Caki2 (cell line): ENCODE results near the gene HOXC4. TPM values are rescaled to one million over a fixed set of nuclear protein-coding genes. Genes with fewer than 3 reads are reported as not detected.

Experiments
- DNase-seq: peaks from one replicate; pipeline ENCODE4 v3.0.0-alpha.2; 2015; ENCODE audit warnings: low read depth
- in situ Hi-C: cut with HindIII; loops from 2 replicates; pipeline ENCODE4 v1.10.0; 2016; ENCODE audit warnings: low sequenced_read_pairs, low pct_unique_long_range_greater_than_20kb, mixed read lengths
- total RNA-seq: library from RNA; depleted of rRNA; stranded (reverse); fragments of >200 nt; shearing (Covaris generic); gene quantifications from 2 replicates; pipeline ENCODE4 v1.2.3, GENCODE V29; 2014; ENCODE audit warnings: low replicate concordance; rRNA removed

The HOXC4 gene
- total RNA-seq, result 0.61 and 1.0 TPM in 2 replicates

DNA sequence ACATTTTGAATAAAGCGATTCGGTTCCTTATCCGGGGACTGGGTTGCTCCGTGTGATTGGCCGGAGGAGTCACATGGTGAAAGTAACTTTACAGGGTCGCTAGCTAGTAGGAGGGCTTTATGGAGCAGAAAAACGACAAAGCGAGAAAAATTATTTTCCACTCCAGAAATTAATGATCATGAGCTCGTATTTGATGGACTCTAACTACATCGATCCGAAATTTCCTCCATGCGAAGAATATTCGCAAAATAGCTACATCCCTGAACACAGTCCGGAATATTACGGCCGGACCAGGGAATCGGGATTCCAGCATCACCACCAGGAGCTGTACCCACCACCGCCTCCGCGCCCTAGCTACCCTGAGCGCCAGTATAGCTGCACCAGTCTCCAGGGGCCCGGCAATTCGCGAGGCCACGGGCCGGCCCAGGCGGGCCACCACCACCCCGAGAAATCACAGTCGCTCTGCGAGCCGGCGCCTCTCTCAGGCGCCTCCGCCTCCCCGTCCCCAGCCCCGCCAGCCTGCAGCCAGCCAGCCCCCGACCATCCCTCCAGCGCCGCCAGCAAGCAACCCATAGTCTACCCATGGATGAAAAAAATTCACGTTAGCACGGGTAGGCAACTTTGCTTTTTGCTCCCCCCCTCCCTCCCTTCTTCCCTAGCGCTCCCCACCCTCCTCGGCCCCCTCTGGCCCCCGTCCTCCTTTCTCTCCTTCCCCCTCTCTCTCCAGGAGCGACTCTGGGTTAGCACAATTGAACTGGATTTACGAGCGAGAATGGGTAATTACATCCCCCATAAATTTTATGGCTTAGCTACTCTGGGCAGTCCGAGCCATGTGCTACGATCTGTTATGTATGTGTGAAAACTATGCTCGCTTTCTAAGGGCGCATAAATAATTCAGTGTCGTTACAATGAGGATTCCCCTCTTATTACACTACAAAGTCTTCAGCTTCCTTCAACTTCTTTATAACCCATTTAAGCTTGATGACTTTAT lies at the start of gene HOXC4:
Gene HOXC4, plus strand, starts transcription at position 85 of the 991 bp plus-strand sequence. Its CDS starts 88 bp downstream, at position 173.
- no peak for DNase-seq
- in situ Hi-C loops, result no loop called here

DNA sequence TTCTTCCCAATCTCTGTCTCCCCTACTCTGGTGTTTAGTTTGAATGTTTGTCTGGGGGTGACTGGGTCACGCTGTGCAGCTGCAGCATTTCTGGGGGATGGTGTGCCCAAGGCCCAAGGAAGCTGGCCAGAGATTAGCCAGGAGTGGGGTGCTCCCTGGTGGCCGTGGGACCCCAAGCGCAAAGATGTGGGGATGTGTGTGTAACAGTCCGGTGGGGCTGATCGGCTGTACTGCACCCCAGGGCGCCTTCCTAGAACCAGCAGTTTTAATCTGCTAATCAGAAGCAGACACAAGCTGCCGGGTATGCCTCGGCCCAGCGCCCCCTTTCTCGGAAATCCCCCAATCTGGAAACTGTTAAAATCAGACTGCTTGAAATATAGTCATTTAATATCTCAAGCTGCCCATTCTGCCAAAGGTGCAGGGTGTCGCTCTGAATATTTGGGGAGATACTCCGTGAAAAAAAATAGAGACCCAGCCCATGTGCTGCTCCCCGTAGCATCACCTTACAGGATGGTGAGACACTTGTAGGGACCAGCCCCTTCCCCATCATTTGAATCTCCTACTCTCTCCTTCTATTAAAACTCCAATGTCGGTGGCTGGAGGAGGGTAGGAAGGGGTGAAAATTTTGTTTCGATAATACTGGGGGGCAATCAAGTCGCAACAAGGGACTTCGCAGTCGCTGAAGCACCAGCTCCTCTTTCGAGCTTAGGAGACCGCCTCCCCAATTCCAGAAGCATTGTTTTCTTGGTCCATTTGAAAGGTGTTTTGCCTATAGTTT lies 49.4 kb upstream of the HOXC4 start:
- in situ Hi-C loops, result loop anchor here (25.0 kb wide), 1 partner anchor 208 kb away; no protein-coding TSS in a partner anchor
- DNase-seq, result no peak

DNA sequence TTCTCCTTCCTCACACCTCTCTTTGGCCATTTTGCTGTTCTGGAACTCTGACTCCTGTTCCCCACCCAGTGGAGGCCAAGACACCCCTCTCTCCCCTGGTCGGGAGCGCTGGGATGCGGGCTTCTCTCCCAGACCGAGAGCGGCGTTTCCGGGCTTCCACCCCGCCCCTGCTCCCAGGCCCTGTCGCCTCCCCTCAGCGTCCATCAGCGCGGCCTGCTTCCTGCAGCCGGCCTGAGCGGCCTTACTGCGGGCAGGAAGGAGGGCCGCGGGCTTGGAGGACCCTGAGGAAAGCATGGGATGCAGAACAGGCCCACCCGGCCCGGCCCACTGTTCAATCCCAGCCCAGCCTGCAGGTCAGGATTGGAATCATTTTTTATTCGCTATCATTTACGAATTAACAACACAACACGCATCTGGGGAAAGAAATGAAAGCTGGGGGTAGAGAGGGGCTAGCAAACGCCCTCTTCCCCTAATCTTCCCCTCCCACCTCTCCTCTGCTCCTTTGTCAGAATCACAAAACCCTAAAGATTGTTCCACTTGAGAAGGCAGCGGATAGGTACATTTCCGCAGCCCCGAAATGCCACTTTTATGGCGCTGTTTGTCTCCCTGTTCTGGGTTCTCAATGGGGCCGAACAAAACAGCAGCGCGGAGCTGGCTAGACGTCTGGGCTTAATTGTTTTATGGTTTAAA lies 48.6 kb upstream of the HOXC4 start:
- in situ Hi-C loops, result loop anchor here (25.0 kb wide), 1 partner anchor 207 kb away; no protein-coding TSS in a partner anchor
- no peak for DNase-seq

DNA sequence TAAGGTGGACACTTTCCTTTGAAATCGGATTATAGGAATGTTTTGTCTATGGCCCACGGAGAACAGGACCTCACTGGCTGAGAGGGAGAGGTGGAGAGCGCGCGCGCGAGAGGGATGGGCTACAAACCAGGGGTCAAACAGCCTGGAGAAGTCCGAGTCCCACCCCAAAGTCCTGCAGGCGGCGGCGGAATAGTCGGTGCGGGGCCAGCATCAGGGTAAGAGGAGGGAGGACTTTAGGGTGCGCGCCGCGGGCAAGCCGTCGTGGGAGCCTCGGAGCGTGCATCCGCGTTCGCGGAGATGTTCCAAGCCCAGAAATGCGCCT lies 48.1 kb upstream of the HOXC4 start:
- in situ Hi-C loops, result loop anchor here (25.0 kb wide), 1 partner anchor 207 kb away; no protein-coding TSS in a partner anchor
- DNase-seq, result no peak

DNA sequence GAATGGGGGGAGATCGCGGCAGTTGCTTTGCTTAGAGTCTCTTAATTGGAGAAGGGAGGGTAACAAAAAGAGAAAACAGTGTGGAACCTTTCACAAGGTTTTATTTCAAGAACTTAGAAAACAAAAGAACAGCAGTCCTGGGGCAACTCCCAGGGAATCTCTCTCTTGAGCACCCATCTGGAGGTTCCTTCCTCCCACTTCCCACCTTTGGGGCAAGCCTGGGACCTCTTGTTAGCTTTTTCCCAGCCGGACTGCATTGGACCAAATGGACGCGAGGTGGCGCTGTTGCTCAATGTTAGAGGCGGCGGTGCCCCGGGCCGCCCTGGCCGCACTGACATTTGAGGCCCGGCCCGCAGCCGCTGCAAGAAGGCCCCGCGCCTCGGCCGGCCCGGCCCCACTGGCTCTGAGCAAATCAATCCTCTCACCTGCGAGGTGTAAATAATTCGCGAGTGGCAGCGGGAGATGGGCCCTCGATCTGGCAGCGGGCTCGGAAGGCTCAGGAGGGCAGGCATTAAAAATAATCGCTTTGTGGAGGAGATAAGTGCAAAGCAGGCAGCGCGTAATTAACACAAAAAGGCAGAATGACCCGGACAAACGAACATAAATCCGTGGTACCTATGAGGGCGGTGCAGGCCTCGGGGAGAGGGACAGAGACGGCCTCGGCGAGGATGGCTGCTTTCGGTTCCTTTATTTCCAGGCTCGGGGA lies 47.6 kb upstream of the HOXC4 start:
- in situ Hi-C loops, result loop anchor here (25.0 kb wide), 1 partner anchor 206 kb away; no protein-coding TSS in a partner anchor
- peak; percentile 67 for DNase-seq

DNA sequence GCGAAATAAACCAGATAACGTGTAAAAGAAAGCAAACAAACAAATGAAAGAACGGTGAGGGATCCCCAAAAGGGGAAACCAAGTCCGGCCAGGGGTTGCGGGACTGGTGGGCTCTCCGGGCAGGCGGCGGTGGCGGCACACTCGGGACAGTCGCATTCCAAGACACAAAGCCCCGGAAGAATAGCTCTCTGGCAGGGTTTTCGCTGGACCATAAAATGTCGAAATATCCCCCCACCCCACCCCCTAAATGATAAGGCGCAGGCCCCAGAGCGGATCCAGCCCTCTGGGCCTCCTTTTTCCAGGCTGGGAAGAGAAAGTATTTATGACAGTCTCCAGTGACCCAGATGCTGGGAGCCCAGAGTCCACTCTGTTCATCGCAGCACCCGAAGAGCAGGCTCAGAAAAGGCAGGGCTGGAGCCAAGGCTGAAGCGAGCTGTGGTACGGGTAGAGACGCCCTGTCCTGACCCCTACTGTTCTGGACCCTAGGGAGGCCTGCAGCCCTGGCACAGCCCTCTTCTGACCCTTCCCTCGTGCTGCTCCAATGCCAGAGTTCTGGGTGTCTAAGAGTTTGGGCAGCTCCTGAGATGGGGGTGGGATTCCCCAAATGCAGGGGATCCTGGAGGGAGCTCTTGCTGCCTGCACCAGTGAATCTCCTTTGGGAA lies 46.9 kb upstream of the HOXC4 start:
- DNase-seq, result no peak
- in situ Hi-C loops, result loop anchor here (25.0 kb wide), 1 partner anchor 206 kb away; no protein-coding TSS in a partner anchor

DNA sequence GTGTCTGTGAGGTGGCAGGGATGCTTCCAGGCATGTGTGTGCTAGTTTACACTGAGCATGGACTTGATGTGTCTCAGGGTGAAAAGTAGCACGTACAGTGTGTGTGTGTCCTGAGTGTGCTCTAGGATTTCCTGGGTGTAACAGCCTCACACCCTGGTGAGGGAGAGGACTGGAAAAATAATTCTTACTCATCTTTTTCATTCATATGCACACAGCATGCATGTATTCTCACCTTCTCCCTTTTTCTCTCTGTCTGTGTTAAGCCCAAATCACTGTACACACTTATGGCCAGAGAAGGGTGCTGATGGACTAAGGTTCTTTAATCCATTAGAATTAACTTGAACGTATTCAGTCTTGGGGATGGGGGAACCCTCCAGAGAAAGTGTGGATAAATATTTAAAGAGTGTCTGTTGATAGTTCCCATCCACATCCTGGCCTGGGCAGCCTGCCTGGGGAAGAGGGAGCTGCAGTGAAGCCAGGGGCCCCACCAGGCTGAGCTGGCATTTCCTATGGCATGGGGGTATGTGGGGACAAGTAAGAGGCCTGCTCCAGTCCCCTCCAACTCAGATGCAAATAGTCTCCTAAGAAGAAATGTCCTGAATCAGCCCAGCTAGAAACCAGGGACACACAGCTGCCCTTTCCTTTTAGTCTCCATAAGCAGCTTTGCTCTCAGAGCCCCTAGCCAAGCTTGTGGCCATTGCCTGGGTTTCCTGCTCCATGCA lies 45.9 kb upstream of the HOXC4 start:
- no peak for DNase-seq
- in situ Hi-C loops, result loop anchor here (25.0 kb wide), 1 partner anchor 205 kb away; no protein-coding TSS in a partner anchor

DNA sequence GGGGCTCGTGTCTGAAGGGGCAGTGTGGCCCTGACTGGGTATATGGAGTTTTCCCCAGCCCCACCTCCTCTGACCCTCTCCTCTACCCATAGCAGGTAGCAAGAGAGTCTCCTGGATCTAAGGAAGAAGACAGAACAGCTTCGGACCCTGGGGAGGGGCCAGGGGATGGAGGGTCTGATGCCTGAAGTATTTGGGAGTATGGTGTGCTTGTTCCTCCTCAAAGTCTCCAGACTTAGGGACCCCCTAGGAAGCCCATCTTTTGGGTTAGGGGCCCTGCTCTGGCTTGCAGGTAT lies 45.4 kb upstream of the HOXC4 start:
- in situ Hi-C loops, result loop anchor here (25.0 kb wide), 1 partner anchor 204 kb away; no protein-coding TSS in a partner anchor
- no peak for DNase-seq

DNA sequence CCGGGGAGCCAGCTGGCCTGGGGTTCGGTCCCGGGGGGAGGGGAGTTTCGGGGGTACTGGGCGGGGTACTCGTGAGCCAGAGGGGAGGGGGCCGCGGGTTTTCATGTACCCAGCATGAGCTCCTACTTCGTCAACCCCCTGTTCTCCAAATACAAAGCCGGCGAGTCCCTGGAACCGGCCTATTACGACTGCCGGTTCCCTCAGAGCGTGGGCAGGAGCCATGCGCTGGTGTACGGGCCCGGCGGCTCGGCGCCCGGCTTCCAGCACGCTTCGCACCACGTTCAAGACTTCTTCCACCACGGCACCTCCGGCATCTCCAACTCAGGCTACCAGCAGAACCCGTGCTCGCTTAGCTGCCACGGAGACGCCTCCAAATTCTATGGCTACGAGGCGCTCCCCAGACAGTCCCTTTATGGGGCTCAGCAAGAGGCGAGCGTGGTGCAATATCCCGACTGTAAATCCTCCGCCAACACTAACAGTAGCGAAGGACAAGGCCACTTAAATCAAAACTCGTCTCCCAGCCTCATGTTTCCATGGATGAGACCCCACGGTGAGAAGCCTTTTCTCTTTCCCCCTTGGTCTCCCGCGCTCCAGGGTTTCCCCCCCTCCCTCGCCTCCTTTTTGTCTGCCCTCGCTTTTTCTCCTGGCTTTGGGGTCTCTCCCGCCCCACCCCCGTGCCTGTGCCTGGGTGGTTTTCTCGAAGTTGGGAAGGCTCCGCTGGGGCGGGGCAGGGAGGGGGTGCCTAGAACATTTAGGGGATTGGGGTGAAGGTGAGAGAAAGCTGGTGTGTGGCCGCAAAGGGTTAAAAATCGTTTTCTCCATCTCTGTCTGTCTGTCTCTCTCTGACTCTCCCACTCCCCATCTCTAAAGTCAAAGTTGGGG lies 44.2 kb upstream of the HOXC4 start:
- in situ Hi-C loops, result loop anchor here (25.0 kb wide), 1 partner anchor 203 kb away; no protein-coding TSS in a partner anchor
- DNase-seq, result no peak

DNA sequence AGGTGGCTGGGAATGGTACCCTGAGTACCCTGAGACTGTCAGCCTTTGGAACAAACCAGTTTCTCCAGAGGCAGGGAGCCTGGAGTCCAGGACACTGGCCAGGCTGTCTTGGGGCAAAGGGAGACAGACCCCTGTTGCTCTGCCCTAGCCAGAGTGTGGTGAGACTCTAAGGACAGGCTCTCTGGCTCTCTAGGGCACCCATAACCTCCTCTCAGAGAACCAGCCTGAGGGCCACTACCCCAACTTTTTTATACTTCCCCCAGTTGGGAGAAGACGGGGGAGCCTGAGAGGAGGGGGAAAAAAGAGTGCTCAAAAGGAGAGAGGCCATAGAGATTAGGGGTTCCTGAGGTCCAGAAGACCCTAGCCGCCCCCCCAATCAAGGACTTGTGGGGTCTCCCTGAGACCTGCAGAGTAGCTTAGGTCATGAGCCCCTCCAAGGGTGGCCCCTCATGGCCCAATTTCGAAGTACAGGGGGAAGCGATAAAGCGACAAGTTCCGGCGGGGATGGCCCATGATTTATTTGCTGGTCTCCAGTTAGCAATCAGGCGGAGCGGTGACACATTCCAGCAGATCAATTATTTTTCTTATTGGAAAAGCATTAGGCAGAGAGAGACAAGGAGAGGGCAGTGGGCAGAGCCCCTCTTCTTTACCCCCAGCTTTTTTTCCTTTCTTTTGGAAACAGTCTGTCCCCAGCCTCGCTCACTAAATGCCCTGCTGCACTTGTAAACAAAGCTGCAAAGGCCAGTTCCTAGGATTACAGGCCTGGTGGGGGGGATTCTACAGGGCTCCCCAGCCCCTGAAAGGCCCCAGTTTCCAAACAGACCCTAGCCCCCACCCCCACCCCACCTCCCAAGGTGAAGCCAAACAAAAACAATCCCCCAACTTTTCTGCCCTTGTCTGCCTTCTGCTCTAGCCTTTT lies 43.3 kb upstream of the HOXC4 start:
- no peak for DNase-seq
- in situ Hi-C loops, result loop anchor here (25.0 kb wide), 1 partner anchor 202 kb away; no protein-coding TSS in a partner anchor

DNA sequence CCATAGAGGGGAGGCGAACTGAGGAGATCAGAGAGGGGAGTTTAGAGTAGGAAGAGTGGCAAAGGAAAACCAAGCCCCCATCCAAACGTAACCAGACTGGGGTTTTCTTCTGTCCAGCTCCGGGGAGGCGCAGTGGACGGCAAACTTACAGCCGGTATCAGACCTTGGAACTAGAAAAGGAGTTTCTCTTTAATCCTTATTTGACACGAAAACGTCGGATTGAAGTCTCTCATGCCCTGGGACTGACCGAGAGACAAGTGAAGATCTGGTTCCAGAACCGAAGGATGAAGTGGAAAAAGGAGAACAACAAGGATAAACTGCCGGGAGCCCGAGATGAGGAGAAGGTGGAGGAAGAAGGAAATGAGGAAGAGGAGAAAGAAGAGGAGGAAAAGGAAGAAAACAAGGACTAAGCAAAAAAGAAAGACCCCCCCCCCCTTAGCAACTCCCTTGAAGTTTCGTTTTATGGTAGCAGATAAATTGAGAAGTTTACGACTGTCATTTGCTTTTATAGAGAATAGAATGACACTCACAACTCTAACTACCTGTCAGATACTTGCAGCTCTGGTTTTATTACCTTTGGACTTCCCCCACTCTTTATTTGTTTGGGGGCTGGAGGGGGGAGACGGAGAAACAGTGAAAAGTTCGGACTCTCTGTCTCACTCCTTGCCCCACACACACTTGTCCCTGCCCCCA lies 42.5 kb upstream of the HOXC4 start:
- DNase-seq, result no peak
- in situ Hi-C loops, result loop anchor here (25.0 kb wide), 1 partner anchor 201 kb away; no protein-coding TSS in a partner anchor

DNA sequence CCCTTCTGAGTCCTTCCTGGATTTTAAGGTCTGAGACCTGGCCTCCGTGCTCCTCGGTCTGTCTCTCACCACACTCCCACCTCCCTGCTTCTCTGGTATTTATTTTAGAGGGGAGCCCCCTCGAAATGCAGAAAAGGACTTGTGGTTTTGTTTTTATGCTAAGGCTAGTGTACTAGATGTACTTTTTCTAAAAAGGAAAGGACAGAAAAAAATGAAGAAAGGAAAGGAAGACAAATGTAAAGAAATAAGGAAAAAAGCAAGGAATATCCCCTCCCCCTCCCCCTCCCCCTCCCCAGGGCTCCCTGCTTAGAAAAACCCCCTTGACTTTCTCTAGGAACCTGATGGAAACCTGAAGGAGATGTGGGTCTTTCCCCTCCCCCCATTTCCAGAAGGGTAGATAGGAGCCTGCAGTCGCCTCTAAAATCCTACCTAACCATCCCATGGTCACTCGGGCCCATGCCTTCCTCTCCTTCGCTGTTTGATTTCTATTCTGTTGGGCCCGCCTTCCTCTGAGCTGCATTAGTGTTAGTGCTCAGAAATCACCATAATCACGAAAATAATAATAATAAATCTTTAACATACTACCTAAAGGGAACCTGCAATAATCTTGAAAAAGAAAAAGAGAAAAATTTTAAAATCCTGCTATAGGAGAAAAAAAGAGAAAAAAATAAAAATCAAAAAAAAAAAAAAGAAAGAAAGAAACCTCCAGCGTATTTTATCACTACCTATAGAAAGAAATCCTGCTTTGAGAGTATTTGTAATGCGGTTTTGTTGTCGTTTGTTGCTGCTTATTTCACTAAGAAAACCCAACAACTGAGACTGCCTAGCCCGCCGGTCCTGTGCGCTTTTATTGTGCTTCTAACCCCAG lies 41.7 kb upstream of the HOXC4 start:
- in situ Hi-C loops, result loop anchor here (25.0 kb wide), 1 partner anchor 200 kb away; no protein-coding TSS in a partner anchor
- DNase-seq, result no peak
